ENCODE data around the gene TSGA10IP. TPM values are rescaled to one million over a fixed set of nuclear protein-coding genes. Genes with fewer than 3 reads are reported as not detected.
A peak's percentile ranks its signal among the peaks of the same experiment; 100 is the strongest.

Gene TSGA10IP
- total and polyA plus RNA-seq, 11 donors = 0.51 TPM; not detected in 10

DNA sequence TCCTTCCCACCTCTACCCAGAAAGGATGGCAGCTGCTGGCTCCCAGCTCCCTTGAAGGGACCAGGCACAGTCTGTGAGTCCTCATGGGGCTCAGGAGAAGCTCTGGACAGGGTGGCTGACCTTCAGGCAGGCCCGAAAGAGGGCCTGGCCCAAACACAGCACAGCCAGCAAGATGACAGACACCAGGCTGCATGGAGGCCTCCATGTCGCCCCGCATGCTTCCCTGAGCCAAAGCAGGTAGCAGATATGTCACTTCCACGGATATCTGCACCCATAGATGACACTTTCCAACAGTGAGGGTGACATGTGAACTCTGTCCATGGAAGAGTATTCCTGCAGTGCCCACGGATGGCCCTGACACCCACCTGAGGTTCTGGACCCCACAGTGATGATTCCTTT is 38.3 kb downstream of the TSGA10IP start:
- ATAC-seq (peak in 1 of 4 donors; percentile 5), DNase-seq (no peak)
- intact Hi-C loops (cut with DNase I) = loop anchor here in 4 of 10 donors (10.0 kb wide), 3 partner anchors 99 to 279 kb away; partner anchors contain the start of genes FIBP (in 2 of the 4) and KAT5 (in 2 of the 4)
- 78 to 100% (median 83%) methylated on average over 2 to 5 of the region's 5 CpGs; no CpG with 5 or more reads in 1 of the 4 donors for WGBS, 4 donors
- H3K36me3 ChIP-seq = peaks cover 0 to 18% (median 10%) of the 10 kb centered on the region in 9 donors
- no peaks in the 10 kb centered on the region for H3K9me3 ChIP-seq
- no peak overlapping the region for H3K27ac ChIP-seq
- H3K4me3 ChIP-seq = no peak overlapping the region
- TF ChIP-seq POLR2A (IDR thresholded peaks at IDR 0.05) = no peak
- TF ChIP-seq, protein P1, sequence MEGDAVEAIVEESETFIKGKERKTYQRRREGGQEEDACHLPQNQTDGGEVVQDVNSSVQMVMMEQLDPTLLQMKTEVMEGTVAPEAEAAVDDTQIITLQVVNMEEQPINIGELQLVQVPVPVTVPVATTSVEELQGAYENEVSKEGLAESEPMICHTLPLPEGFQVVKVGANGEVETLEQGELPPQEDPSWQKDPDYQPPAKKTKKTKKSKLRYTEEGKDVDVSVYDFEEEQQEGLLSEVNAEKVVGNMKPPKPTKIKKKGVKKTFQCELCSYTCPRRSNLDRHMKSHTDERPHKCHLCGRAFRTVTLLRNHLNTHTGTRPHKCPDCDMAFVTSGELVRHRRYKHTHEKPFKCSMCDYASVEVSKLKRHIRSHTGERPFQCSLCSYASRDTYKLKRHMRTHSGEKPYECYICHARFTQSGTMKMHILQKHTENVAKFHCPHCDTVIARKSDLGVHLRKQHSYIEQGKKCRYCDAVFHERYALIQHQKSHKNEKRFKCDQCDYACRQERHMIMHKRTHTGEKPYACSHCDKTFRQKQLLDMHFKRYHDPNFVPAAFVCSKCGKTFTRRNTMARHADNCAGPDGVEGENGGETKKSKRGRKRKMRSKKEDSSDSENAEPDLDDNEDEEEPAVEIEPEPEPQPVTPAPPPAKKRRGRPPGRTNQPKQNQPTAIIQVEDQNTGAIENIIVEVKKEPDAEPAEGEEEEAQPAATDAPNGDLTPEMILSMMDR (IDR thresholded peaks at IDR 0.05) = no peak
- no peaks in the 10 kb centered on the region for H3K27me3 ChIP-seq
- H3K4me1 ChIP-seq = no peaks in the 10 kb centered on the region

DNA sequence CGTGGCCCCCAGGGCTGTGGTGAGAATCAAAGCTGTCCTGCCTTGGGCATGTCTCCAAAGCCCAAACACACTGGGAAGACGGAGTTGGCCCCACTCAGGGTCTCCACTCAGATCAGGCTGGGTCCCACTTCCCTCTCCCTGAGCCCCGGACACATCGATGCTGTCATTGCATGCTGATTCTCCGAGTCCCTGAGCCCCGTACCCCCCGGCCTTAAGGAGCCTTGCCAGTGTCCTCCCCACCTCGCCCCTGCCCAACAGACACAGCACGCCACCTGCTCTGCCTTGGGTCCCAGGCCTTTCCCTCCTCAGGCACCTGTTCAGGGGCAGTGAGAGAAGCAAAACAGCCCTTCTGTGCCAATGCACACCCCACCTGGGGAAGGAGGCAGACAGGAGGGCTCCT is 42.1 kb downstream of the TSGA10IP start:
- no peak overlapping the region for H3K4me3 ChIP-seq
- no peaks in the 10 kb centered on the region for H3K27me3 ChIP-seq
- 77 to 86% (median 81%) methylated on average over 9 of the region's 9 CpGs for WGBS, 4 donors
- H3K4me1 ChIP-seq = peaks cover 0 to 6% (median 0%) of the 10 kb centered on the region in 12 donors
- no peak for TF ChIP-seq POLR2A (IDR thresholded peaks at IDR 0.05)
- TF ChIP-seq, protein P1 (IDR thresholded peaks at IDR 0.05) = no peak
- H3K27ac ChIP-seq = no peak overlapping the region
- intact Hi-C loops (cut with DNase I) = loop anchor here in 9 of 10 donors (5.0 to 10.0 kb wide), 8 partner anchors 103 to 283 kb away; partner anchors contain the start of genes KAT5 (in 5 of the 9), AP5B1 (in 2 of the 9) and FIBP (in 2 of the 9)
- H3K9me3 ChIP-seq = no peaks in the 10 kb centered on the region
- no peak for ATAC-seq
- H3K36me3 ChIP-seq = no peaks in the 10 kb centered on the region
- no peak for DNase-seq

DNA sequence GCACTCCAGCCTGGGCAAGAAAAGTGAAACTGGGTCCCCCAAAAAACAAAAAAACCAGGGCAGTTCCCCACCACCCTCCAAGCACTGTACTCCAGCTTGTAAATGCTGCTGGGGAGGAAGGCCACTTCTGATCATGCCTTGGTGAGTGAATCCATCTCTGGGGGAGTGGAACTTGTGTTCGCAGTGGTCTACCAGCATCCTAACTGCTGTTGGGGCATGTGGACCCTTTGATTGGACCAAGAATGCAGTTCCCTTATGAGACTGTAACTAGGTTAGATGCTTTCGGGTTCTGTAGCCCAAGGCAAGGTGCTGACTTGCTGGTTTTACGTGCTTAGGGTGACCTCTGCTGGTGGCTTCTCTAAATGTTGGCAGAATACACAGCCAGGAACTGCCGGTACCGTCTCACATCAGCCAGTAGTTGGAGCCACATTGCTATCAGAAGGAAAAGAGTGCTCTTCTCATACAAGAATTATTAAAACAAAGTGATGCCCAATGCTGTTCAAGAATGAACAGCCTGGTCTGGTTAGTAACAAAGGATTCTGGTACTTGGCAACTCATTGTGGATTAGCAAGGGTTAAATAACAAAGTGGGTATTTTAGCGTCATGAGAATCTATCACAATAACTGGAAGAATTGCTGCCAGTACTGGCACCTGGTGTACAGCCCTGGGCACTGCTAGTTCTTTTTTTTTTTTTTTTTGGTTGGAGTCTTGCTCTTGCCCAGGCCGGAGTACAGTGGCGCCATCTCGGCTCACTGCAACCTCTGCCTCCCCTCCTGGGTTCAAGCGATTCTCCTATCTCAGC is 43.7 kb downstream of the TSGA10IP start:
- intact Hi-C loops (cut with DNase I) = loop anchor here (1.0 to 10.0 kb wide), 12 partner anchors 104 to 284 kb away; partner anchors contain the start of genes KAT5 (in 5 of the 10), AP5B1 (in 3 of the 10) and FIBP (in 2 of the 10)
- H3K36me3 ChIP-seq = no peaks in the 10 kb centered on the region
- peak overlapping the region in 1 of 12 donors; percentile 43 for H3K27ac ChIP-seq
- ATAC-seq (peak; percentile 95 to 98 (median 98)), DNase-seq (peak in 4 of 5 donors; percentile 86 to 89 (median 88))
- H3K27me3 ChIP-seq = no peaks in the 10 kb centered on the region
- 24 to 29% (median 24%) methylated on average over 10 of the region's 10 CpGs for WGBS, 4 donors
- H3K9me3 ChIP-seq = no peaks in the 10 kb centered on the region
- TF ChIP-seq, protein P1 (IDR thresholded peaks at IDR 0.05) = peak; percentile 85 to 98 (median 92)
- no peak for TF ChIP-seq POLR2A (IDR thresholded peaks at IDR 0.05)
- H3K4me3 ChIP-seq = no peak overlapping the region
- H3K4me1 ChIP-seq = peaks cover 0 to 6% (median 0%) of the 10 kb centered on the region in 12 donors

DNA sequence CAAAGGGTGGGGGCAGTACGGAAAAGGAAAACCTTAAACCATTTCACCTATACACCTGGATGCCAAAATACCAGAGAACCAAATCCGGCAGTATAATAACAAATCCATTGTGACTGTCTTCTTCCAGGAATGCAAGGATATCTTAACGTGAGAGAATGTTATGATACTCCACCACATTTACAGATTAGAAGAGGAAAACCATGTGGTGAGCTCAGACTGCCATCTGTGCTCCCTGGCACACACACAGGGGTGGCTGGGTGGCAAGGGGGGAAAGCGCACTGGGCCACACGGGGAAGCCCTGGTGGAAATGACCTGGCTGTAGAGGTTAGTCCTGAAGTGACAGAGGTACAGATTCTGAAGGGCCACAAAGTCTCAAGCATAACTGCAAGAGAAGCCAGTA is 46.8 kb downstream of the TSGA10IP start:
- Histone ChIP-seq H3K9me3 (no peaks in the 10 kb centered on the region), H3K4me3 (no peak overlapping the region), H3K36me3 (peaks cover 0 to 17% (median 9%) of the 10 kb centered on the region in 9 donors), H3K4me1 (peaks cover 0 to 6% (median 0%) of the 10 kb centered on the region in 12 donors), H3K27ac (no peak overlapping the region), H3K27me3 (no peaks in the 10 kb centered on the region)
- TF ChIP-seq, protein P1 (IDR thresholded peaks at IDR 0.05) = no peak
- no peak for TF ChIP-seq POLR2A (IDR thresholded peaks at IDR 0.05)
- no peak for DNase-seq
- WGBS, 4 donors = 73 to 85% (median 79%) methylated on average over 5 of the region's 5 CpGs
- intact Hi-C loops (cut with DNase I) = loop anchor here in 1 of 10 donors (10.0 kb wide), 1 partner anchor 447 kb away; no protein-coding TSS in a partner anchor
- no peak for ATAC-seq

All from heart left ventricle (tissue), 16 donors.